ENCODE results near the gene SATB2. TPM values are rescaled to one million over a fixed set of nuclear protein-coding genes. Genes with fewer than 3 reads are reported as not detected.

The SATB2 gene
- total RNA-seq, 1 donor from 2014 or later = 5.0 TPM

GRCh38 chr2:199434555-199434954 is 23.2 kb downstream of the SATB2 start:
- TF ChIP-seq CTCF (IDR thresholded peaks at IDR 0.05) = no peak
- Histone ChIP-seq H3K4me3 (no peak overlapping the region), H3K9me3 (no peaks in the 10 kb centered on the region), H3K36me3 (no peaks in the 10 kb centered on the region), H3K27ac (no peak overlapping the region), H3K4me1 (no peaks in the 10 kb centered on the region), H3K27me3 (ENCODE audit: low read depth) (no peaks in the 10 kb centered on the region)
- DNase-seq (no peak), ATAC-seq (no peak)
- intact Hi-C loops (cut with DNase I) = no loop called here

GRCh38 chr2:199433204-199433832 is 24.4 kb downstream of the SATB2 start:
- Histone ChIP-seq H3K4me3 (no peak overlapping the region), H3K9me3 (no peaks in the 10 kb centered on the region), H3K27ac (no peak overlapping the region), H3K36me3 (no peaks in the 10 kb centered on the region), H3K4me1 (no peaks in the 10 kb centered on the region), H3K27me3 (ENCODE audit: low read depth) (no peaks in the 10 kb centered on the region)
- ATAC-seq (no peak), DNase-seq (no peak)
- intact Hi-C loops (cut with DNase I) = no loop called here
- no peak for TF ChIP-seq CTCF (IDR thresholded peaks at IDR 0.05)

- no peak overlapping the region for H3K4me3 ChIP-seq
- no peak for DNase-seq
- no peaks in the 10 kb centered on the region for H3K4me1 ChIP-seq
- intact Hi-C loops (cut with DNase I) = no loop called here
- no peaks in the 10 kb centered on the region for H3K36me3 ChIP-seq
- no peak for ATAC-seq
- no peaks in the 10 kb centered on the region for H3K27me3 ChIP-seq (ENCODE audit: low read depth)
- no peak for TF ChIP-seq CTCF (IDR thresholded peaks at IDR 0.05)
- H3K27ac ChIP-seq = no peak overlapping the region
- no peaks in the 10 kb centered on the region for H3K9me3 ChIP-seq
Measured at GRCh38 chr2:199431746-199432213, 26.0 kb downstream of the SATB2 start.

GRCh38 chr2:199430214-199430613 is 27.5 kb downstream of the SATB2 start:
- H3K36me3 ChIP-seq = no peaks in the 10 kb centered on the region
- intact Hi-C loops (cut with DNase I) = no loop called here
- no peak overlapping the region for H3K4me3 ChIP-seq
- no peak for TF ChIP-seq CTCF (IDR thresholded peaks at IDR 0.05)
- H3K27me3 ChIP-seq (ENCODE audit: low read depth) = no peaks in the 10 kb centered on the region
- H3K27ac ChIP-seq = no peak overlapping the region
- no peaks in the 10 kb centered on the region for H3K4me1 ChIP-seq
- DNase-seq = no peak
- no peaks in the 10 kb centered on the region for H3K9me3 ChIP-seq
- ATAC-seq = no peak

- no peak for DNase-seq
- no peak for TF ChIP-seq CTCF (IDR thresholded peaks at IDR 0.05)
- intact Hi-C loops (cut with DNase I) = no loop called here
- no peaks in the 10 kb centered on the region for H3K36me3 ChIP-seq
- H3K9me3 ChIP-seq = no peaks in the 10 kb centered on the region
- no peak overlapping the region for H3K27ac ChIP-seq
- no peak for ATAC-seq
- no peaks in the 10 kb centered on the region for H3K4me1 ChIP-seq
- H3K27me3 ChIP-seq (ENCODE audit: low read depth) = no peaks in the 10 kb centered on the region
- H3K4me3 ChIP-seq = no peak overlapping the region
Measured at GRCh38 chr2:199428291-199428690, 29.4 kb downstream of the SATB2 start.
